GM19238 (cell line): ENCODE data around the gene NPR2.

ENCODE experiments used
- DNase-seq: peaks from one replicate; pipeline ENCODE4 v3.0.0; 2011; ENCODE audit warnings: low spot score; ENCODE audit not compliant: insufficient read length

Gene NPR2

GRCh38 chr9:35829764-35830096 is 38.3 kb downstream of the NPR2 start:
- no peak for DNase-seq

DNA sequence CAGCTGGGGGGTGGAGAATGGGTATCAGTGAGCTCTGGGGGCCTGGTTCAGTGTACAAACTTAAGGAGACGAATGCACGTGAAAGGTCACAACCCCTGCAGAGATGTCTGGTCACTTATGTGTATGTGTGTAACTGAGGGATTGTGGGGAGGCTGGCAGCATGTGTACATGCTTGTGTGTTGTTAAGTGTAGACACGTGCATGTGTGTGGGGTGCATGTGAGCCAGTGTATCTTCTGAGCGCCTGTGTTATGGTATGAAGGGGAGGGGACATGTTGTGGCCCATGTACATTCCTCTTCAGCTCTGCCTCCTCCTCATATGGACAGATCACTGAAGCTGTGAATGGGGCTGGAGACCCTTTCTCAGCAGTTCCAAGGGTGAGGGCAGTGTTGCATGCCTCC is 39.6 kb downstream of the NPR2 start:
- DNase-seq, result no peak

DNA sequence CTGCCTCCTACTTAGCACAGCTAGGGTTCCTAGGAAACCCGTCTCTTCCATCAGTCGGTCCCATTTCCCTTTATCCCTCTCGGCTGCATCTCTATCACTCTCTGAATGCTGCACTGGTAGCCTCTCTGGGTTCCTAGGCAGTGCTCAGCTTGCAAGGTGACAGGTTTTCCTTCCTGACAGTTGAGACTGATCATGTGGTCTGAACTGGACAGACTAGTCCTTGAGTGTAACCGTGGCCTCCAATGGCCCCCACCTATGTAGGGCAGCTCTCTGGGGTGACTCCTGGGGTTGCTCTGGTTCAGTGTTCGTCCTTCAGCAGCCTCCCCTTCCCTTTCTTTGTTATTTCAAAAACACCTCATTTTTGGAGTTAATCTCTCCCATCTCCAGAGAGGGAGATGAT is 41.4 kb downstream of the NPR2 start:
- DNase-seq, result no peak

GRCh38 chr9:35834260-35835215 is 43.1 kb downstream of the NPR2 start:
- no peak for DNase-seq

GRCh38 chr9:35835216-35835632 is 43.8 kb downstream of the NPR2 start:
- DNase-seq, result no peak

DNA sequence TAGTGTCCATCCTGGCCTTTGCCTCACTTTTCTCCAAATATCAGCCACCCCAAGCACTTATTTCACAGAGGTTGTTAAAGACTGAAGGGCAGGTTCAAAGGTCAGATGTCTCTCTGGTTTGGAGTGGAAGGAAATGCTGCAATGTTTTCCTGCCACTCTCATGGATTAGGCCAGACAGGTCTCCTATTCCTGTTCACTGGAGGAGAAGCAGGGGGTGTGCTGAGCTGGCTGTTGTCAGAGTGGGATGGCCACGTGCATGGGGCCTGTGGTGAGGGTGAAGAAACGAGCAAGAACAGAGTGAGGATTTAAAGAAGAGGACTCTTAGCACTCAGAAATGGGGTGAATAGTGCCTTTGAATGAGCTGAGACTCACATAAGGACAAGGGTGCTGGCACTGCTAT is 44.4 kb downstream of the NPR2 start:
- no peak for DNase-seq

- no peak for DNase-seq
These were observed 45.2 kb downstream of the NPR2 start for GRCh38 chr9:35836595-35836994.

DNA sequence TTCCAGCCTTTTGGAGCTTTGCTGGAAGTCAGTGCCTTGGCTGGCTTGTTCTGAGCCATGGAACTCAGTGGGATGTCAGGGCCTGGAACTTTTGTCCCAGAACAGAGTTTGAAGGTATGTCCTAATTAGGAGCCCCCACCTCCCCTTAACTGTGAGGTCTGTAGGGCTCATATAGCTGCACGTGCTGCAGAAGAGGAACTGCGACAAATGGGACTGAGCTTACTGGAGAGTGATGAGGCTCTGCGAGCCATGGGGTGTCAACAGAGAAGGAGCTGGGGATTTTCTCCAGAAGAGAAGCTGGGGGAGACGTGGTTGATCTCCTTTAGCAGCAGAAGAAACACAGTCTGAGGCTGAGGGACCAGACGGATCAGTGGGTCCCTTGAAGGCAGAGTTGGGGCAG is 48.5 kb downstream of the NPR2 start:
- no peak for DNase-seq

DNA sequence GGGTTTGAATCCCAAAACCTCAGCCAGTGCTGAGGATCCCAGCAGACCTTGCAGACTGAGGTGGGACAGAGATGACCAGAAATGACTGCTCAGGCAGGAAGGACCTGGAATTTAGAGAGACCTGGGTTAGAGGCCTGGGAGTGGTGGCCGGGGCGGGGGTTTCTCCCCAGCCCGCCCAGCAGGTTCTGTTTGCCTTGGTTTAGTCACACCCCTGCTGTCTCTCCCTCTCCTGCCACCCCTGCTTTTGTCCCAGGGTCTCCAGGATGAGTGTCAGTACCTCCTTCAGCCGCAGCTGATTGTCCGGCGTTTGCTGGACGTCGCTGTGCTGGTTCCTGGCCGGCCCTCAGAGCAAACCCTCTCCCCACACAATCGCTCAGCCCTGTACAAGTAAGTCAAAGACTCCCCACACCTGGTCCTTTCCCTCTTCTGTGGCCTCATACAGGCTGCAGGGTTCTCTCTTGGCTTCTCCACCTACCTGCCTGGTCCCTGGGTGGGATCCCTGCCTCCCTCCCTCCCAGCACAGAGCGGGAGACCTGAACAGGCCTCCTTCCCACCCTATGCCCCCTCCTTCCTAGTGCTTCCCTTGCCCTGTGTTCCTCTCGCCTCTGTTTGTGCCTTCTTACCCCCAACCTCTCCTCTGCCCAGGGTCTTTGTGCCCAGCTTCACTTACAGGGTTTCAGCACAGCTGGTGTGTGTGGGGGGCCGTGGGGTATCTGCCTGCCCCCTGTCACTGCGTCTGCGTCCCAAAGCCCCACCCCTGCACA is 49.7 kb downstream of the NPR2 start:
- DNase-seq, result no peak

DNA sequence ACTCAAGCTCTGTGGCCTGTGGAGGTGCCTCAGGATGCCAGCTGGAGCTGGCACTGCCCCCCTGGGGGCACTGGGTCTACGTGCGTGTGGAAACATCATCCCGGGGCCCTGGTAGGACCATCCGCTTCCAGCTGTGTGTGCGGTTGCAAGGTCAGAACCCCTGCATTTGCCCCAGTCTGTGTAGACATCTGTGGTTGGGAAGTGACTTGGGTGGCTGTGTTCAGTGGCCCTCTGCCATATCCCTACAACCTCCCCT is 50.2 kb downstream of the NPR2 start:
- DNase-seq, result no peak

DNA sequence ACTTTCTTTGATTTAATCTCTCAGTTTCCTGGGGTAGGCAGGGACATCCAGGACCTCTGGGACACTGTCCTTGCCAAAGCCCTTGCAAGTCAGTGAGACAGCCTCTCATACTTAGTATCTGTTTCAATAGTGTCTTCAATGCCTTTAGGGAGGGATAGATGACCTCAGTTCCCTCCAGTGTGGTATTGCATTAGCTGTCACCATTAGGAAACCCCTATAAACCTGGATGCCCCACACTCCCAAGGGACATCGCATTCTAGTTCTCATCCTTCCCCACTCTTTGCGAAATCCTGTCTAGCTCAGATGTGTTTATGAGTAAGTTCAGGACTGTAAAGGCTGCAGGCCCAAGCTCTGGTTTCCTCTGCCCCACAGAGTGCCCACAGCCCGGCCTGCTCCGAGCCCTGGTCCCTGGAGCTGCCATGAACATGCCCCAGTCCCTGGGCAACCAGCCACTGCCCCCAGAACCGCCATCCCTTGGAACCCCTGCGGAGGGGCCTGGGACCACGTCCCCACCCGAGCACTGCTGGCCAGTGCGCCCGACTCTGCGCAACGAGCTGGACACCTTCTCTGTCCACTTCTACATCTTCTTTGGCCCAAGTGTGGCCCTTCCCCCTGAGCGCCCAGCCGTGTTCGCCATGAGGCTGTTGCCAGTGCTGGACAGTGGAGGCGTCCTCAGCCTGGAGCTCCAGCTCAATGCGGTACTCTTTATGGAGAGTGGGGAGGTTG is 50.8 kb downstream of the NPR2 start:
- no peak for DNase-seq

DNA sequence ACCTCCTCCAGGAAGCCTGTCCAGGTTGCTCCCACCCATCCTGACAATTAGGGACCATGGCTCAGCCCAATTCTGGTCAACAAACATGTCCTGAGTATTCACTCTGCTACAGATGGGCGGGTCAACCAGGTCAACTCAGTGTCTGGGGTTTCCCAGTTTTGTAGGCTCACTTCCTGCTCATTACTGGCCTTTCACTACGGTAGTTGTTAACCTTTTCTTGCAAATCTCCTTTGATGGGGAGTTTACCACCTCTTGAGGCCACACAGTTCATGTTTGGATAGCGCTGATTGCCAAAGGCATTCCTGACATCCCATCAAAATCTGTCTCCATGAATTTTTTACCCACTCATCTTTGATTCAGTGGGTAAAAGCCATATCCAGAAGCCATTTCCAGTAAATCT is 51.4 kb downstream of the NPR2 start:
- DNase-seq, result peak; percentile 54

- DNase-seq, result no peak
These were observed 53.4 kb downstream of the NPR2 start for GRCh38 chr9:35844628-35845270.

GRCh38 chr9:35845824-35846771 is 54.7 kb downstream of the NPR2 start:
- DNase-seq, result no peak

DNA sequence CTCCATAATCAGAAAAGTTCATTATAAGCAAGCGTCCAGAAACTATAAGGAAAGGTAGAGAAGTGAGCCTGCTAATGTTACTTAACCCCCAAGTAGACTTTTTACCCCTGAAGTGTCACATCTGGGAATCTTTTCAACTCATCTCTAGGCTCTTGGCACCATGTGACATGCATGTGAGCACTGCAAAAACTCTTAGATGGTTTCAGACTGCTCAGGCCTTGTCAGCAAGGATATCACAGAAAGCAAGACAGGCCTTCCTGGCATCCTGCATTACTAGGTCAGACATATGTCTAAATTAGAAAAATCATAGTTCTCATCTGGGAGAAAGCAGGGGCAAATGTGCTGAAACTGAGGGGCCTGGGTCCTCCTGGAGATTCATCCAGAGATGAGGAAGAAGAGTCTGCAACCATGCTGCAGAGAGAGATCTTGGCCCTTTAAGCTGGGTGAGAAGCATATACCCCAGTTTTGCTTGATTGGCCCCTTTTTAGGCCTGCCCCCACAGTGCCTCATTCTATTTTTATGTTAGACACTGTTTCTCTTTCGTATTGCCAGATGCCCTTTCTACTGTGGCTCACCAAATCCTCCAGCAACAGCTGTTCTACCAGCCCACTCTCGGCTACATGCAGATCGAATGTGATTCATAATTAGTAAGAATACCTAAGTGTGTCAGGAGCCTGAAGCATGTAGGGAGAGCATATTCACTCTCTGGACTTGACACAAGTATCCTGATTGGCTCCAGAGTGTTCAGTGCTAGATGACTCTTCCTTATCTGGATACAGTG is 56.6 kb downstream of the NPR2 start:
- DNase-seq, result peak; percentile 79

GRCh38 chr9:35852267-35852815 is 61.0 kb downstream of the NPR2 start:
- DNase-seq, result no peak

DNA sequence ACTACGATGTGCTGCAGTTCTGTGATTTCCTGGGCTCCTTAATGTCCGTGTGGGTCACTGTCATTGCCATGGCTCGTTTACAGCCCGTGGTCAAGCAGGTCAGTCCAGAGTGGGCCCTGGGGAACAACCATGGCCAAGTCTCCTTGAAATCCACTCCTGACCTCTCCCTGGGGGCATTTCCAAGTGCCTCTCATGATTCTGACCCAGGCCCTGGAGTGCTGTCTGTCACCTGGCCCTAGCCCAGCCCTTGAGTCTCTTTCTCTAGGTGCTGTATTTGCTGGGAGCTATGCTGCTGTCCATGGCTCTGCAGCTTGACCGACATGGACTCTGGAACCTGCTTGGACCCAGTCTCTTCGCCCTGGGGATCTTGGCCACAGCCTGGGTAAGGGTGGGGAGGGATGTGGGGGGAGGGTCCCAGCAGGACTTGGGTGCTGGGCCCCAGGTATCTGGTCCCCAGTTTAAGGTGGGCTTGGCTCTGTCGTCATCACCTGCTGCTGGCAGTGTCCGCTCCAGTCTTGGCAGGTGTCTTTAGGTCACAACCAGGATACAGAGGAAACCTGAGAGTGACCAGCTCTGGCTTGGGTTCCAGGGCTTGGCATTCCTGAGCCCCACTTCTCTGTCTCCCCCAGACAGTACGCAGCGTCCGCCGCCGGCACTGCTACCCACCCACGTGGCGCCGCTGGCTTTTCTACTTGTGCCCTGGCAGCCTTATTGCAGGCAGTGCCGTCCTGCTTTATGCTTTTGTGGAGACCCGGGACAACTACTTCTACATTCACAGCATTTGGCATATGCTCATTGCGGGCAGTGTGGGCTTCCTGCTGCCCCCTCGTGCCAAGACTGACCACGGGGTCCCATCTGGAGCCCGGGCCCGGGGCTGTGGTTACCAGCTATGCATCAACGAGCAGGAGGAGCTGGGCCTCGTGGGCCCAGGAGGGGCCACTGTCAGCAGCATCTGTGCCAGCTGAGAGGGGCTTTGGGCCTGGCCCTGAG is 61.8 kb downstream of the NPR2 start:
- DNase-seq, result no peak

GRCh38 chr9:35854091-35854762 is 62.8 kb downstream of the NPR2 start:
- no peak for DNase-seq
